Gastrocnemius medialis (tissue), 4 donors: ENCODE data around the gene SERINC5.

ENCODE experiments used
- CTCF ChIP-seq, 5 experiments: fragments of 450-650 bp in 3 of 5; fragments of 200-600 bp in 2 of 5; sonication (generic) in 2 of 5; IDR thresholded peaks in 4 of 5; conservative IDR thresholded peaks in 1 of 5; 1 replicate in 4 of 5; 2 replicates in 1 of 5; pipeline ENCODE4 v1.5.1; 2016 to 2019; ENCODE audit warnings: antibody characterized with exemption in 5 of 5, mild to moderate bottlenecking in 3 of 5, moderate library complexity in 3 of 5
- POLR2A ChIP-seq, 2 donors: fragments of 450-650 bp; IDR thresholded peaks; one replicate each; pipeline ENCODE4 v1.6.1; 2017; ENCODE audit warnings: antibody characterized with exemption in 2 of 2, mild to moderate bottlenecking in 2 of 2, moderate library complexity in 2 of 2

- TF ChIP-seq CTCF (IDR thresholded peaks at IDR 0.05 in 4 of 5, conservative IDR thresholded peaks at IDR 0.05 in 1 of 5): no peak
- no peak for TF ChIP-seq POLR2A (IDR thresholded peaks at IDR 0.05)
Observed at GRCh38 chr5:80069251-80069800, 186.5 kb downstream of the SERINC5 start.
